ENCODE data around the gene TPSD1. TPM values are rescaled to one million over a fixed set of nuclear protein-coding genes. Genes with fewer than 3 reads are reported as not detected.

The TPSD1 gene
- total and polyA plus RNA-seq, 9 of the 15 experiments (the other 6 are each of a cell fraction or from before 2014, with no cell fraction given): not detected

- peak; percentile 78 for TF ChIP-seq GMEB1 (CRISPR knock-in tag; IDR thresholded peaks at IDR 0.05)
- TF ChIP-seq DDX20 (tag; IDR thresholded peaks at IDR 0.05; ENCODE audit: low read depth): peak; percentile 99
- TF ChIP-seq PHF8 (IDR thresholded peaks at IDR 0.05; ENCODE audit: borderline replicate concordance, low read length): no peak
- TF ChIP-seq U2AF2 (optimal IDR thresholded peaks at IDR 0.05; ENCODE audit: low read depth, low read length): no peak
- TF ChIP-seq TGIF2 (CRISPR knock-in tag; IDR thresholded peaks at IDR 0.05): no peak
- TF ChIP-seq XRCC4 (IDR thresholded peaks at IDR 0.05; ENCODE audit: extremely low read depth, insufficient read depth, insufficient read length): no peak
- peak; percentile 99 for TF ChIP-seq ZBTB9 (CRISPR knock-in tag; IDR thresholded peaks at IDR 0.05)
- TF ChIP-seq FOXP1 (CRISPR knock-in tag; IDR thresholded peaks at IDR 0.05): no peak
- TF ChIP-seq POLR2A (conservative IDR thresholded peaks at IDR 0.05): no peak
- no peak for TF ChIP-seq ZNF224 (CRISPR knock-in tag; IDR thresholded peaks at IDR 0.05)
- peak; percentile 50; the same call in 1 of the 2 replicates for TF ChIP-seq RNF2 (IDR thresholded peaks at IDR 0.05)
- TF ChIP-seq BCL6 (CRISPR knock-in tag; IDR thresholded peaks at IDR 0.05): peak; percentile 98
- peak; percentile 80; the same call in 1 of the 2 replicates for TF ChIP-seq ZNF23 (CRISPR knock-in tag; IDR thresholded peaks at IDR 0.05)
- peak; percentile 85; the same call in 1 of the 2 replicates for TF ChIP-seq ZNF347 (CRISPR knock-in tag; IDR thresholded peaks at IDR 0.05; ENCODE audit: low read depth)
- no peak for TF ChIP-seq GTF2B (IDR thresholded peaks at IDR 0.05; ENCODE audit: extremely low read depth, insufficient read length)
- TF ChIP-seq ZNF77 (CRISPR knock-in tag; IDR thresholded peaks at IDR 0.05): no peak
- TF ChIP-seq ZNF274 (IDR thresholded peaks at IDR 0.05; ENCODE audit: borderline replicate concordance, low read depth, low read length): no peak
- TF ChIP-seq ARID3A (IDR thresholded peaks at IDR 0.05; ENCODE audit: borderline replicate concordance, low read depth, low read length): no peak
- TF ChIP-seq MNT (conservative IDR thresholded peaks at IDR 0.05): no peak
- no peak for TF ChIP-seq GATA2 (CRISPR knock-in tag; IDR thresholded peaks at IDR 0.05)
- peak; percentile 52 to 62 for TF ChIP-seq NRF1 (conservative IDR thresholded peaks at IDR 0.05 in 1 of 2, IDR thresholded peaks at IDR 0.05 in 1 of 2)
- peak; percentile 45; the same call in 1 of the 2 replicates for TF ChIP-seq L3MBTL2 (IDR thresholded peaks at IDR 0.05)
These were observed 38.2 kb downstream of the TPSD1 start (continued) for GRCh38 chr16:1293921-1294656.
